GM19455 (cell line): ENCODE results near the gene SLC18B1.
A peak's percentile ranks its signal among the peaks of the same experiment; 100 is the strongest.

Experiments
- ATAC-seq: cut with Tn5 transposase; IDR thresholded peaks from one replicate; pipeline ENCODE4 v1.9.1; 2021; ENCODE audit not compliant: unreplicated experiment

Gene SLC18B1

GRCh38 chr6:132748446-132748845 is 50.0 kb downstream of the SLC18B1 start:
- no peak for ATAC-seq

GRCh38 chr6:132746048-132746447 is 52.4 kb downstream of the SLC18B1 start:
- ATAC-seq, result no peak

DNA sequence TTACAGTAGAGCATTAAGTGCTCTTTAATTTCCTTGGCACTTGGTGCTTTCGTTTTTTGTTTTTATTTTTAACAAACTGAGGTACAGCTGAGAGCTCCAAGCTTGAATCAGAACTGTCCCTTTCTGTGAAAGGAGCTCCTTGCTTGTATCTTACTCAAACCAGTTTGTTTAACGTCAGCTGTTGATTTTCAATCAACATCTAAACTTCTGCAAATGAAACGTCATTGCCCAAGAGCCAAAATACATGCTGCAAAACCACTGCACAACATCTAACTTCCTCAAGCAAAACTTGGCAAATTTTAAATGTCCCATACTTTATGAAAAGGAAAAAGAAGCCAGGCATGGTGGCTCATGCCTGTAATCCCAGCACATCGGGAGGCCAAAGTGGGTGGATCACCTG is 55.9 kb downstream of the SLC18B1 start:
- no peak for ATAC-seq

GRCh38 chr6:132741281-132741680 is 57.2 kb downstream of the SLC18B1 start:
- no peak for ATAC-seq

DNA sequence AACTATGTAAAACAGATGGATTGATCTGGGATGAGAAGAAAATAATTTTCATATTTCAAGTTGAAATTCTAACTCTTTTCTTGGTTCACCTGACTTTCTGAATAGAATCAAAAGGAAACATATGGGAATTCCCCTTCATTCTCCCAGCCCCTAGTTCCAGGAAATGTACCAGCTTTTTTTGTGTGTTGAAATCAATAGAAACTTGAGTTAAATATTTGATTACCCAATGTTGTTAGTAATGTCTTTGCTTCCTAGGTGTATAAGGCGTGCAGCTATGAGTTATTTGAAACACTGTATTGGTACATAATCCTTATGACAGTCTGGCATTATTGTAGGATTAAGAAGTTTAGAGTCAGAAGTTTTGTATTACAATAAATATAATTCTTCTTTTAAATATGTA is 62.2 kb downstream of the SLC18B1 start:
- no peak for ATAC-seq

GRCh38 chr6:132734694-132735236 is 63.7 kb downstream of the SLC18B1 start:
- no peak for ATAC-seq

DNA sequence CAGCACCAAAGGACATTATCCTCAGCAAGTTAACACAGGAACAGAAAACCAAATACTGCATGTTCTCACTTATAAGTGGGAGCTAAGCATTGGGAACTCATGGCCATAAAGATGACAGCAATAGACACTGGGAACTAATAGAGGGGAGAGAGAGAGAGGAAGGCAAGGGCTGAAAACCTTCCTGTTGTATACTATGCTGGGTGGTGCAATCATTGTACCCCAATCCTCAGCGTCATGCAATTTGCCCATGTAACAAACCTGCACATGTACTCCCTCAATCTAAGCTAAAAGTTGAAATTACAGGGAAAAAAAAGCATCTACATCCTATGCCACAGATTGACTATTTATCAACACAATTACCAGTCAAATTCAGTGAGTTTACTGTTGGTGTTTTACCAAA is 64.6 kb downstream of the SLC18B1 start:
- ATAC-seq, result no peak

DNA sequence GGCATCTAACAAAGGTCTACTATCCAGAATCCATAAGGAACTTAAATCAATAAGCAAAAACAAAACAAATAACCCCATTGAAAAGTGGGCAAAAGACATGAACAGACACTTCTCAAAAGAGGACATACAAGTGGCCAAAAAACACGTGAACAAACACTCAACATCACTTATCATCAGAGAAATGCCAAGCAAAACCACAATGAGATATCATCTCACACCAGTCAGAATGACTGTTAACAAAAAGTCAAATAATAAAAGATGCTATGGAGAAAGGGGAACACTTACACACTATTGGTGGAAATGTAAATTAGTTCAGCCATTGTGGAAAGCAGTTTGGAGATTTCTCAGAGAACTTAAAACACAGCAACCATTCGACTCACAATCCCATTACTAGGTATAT is 65.2 kb downstream of the SLC18B1 start:
- no peak for ATAC-seq

DNA sequence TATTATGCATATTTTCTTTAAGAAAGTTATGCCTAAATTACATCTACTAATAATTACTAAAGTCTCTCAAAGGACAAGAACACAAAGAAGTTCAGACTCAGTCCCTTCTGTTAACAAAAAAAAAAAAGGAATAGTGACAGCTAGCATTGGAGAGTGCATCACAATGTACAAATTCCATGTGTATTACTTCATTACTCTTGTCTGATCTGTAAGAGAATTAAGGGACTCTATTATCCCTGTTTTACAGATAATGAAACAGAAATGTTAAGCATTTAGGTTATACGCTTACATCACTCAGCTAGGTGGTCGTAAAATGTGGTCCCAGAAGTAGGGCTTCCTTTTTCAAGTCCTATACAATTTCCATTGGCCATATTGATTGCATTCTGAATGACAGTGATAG is 67.4 kb downstream of the SLC18B1 start:
- ATAC-seq, result no peak

DNA sequence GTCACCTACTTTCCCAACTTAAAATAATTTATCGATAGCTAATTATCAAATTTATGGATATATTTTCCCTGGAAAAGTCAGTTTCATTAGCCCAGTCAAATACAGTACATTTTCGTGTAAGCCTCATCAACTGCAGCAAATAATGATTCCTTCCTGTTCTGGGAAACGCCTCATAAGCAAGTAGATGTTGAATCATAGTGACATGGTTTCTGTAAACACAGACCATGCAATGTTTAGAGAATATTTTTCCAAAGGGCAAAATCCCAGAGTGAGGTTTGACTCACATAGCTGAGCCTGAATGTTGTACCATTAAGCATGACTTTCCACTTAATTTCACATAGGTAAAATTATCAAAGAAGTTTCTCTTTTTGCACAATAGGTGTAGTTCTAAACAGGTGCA is 67.9 kb downstream of the SLC18B1 start:
- ATAC-seq, result no peak

DNA sequence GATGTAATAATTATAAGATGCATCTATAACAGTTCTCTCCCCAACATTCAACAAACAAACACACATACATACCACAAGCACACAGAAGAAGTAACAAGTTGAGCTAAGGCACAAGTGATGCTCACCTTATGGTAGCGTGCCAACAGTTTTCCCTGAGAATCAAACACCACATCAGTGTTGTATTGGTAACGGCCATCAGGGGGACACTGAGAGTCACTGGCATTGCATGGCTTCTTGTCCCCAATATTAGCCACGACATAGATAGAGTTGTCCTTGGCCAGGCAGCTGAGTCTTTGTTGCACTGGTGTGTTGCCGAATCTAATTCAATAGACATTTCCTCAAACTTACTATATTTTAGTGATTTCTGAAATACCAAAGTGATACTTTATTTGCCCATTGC is 69.8 kb downstream of the SLC18B1 start:
- ATAC-seq, result no peak

GRCh38 chr6:132726608-132726975 is 71.8 kb downstream of the SLC18B1 start:
- ATAC-seq, result no peak

DNA sequence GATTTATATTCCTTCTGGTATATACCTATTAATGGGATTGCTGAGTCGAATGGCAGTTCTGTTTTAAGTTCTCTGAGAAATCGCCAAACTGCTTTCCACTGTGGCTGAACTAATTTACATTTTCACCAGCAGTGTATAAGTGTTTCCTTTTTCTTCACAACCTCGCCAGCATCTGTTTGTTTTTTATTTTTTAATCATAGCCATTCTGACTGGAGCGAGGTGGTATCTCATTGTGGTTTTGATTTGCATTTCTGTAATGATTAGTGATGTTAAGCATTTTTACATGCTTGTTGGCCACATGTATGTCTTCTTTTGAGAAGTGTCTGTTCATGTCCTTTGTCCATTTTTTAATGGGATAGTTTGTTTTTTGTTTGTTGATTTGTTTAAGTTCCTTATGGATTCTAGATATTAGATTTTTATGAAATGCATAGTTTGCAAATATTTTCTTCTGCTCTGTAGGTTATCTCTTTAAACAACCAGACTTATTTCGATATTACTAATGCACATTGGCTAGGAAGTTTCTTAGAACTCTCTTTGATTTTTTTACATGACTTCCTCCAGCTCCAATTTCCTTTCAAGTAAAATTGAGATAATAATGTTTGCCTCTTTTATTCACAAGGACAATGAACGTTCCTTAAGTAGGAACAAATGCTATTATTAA is 72.4 kb downstream of the SLC18B1 start:
- ATAC-seq, result peak; percentile 58

DNA sequence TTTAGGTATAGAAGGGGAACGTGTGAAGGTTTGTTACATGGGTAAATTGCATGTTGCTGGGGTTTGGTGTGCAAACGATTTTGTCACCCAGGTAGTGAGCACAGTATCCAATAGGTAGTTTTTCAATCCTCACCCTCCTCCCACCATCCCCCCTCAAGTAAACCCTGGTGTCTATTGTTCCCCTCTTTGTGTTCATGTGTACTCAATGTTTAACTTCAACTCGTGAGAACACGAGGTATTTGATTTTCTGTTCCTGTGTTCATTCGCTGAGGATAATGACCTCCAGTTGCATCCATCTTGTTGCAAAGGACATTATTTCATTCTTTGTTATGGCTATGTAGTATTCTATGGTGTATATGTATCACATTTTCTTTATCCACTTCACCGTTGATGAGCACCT is 73.0 kb downstream of the SLC18B1 start:
- peak; percentile 3 for ATAC-seq

DNA sequence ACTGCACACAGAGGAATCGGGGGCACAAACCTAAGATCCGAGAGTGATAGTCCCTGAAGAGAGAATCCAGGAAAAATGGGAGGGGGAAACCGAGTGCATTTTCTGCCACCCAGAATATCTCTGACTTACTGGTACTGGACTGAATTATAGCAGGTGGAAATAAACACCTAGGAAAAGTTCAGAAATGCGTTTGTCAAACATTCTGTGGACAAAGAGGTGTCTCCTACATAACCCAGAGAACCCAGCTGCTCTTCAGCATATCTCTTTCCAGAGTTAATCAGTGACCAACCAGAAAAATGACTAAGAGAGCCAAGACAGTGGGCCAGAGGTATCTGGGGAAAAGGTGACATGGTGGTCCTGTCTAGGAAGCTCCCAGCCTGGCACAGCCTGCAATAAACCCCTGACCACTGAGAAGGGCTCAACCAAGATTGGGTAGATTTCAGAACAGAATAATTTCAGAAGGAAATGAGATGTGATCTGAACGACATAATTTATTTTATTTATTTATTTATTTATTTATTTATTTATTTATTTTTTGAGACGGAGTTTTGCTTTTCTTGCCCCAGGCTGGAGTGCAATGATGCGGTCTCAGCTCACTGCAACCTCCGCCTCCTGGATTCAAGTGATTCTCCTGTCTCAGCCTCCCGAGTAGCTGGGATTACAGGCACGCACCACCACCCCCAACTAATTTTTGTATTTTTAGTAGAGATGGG is 78.5 kb downstream of the SLC18B1 start:
- no peak for ATAC-seq
